GM19467 (cell line): ENCODE data around the gene NCKAP1.
A peak's percentile ranks its signal among the peaks of the same experiment; 100 is the strongest.
"Not testable (repeated sequence)": the region's sequence is repeated elsewhere in the genome, so short reads cannot be mapped to it uniquely, and the experiment has no call there.

Experiments
- ATAC-seq: cut with Tn5 transposase; IDR thresholded peaks from one replicate; pipeline ENCODE4 v1.9.1; 2021; ENCODE audit warnings: mild to moderate bottlenecking, moderate library complexity; ENCODE audit not compliant: unreplicated experiment

The NCKAP1 gene

DNA sequence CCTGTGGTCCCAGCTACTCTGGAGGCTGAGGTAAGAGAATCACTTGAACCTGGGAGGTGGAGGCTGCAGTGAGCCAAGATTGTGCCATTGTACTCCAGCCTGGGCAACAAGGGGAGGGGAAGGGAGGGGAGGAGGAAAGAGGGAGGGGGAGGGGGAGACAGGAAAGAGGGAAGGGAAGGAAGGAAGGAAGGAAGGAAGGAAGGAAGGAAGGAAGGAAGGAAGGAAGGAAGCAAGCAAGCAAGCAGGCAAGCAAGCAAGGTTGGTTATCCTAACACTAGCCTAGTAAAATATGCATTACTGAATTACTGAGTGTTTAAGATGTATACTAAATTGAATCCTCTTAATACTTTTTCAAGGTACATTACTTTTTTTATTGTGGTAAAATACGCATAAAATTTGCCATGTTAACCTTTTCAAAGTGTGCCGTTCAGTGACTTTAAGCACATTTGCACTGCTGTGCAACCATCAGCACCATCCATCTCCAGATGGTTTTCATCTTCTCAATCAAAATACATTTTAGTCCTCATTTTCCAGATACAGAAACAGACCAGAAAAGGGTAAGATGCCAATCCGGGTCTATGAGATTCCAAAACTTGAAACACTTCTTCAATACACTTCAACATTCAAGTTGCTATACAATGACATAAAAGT lies 28.9 kb downstream of the NCKAP1 start:
- ATAC-seq: no peak

DNA sequence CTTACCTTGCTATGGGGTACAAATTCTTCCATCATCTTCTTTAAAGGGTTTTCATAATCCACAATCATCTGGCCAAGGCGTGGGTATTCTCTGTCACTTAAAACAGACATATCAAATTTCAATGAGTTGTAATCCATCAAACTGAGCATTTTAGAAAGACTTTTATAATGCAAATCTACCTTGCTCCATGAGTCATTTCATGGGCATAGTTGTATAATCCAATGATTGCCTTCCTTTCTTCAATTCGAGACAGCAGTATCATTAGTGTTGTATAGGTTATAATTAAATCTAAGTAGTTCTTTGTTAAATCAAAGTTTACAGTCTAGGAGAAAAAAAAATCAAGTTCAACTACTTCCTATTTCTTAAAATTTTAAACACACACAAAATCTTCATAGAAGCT lies 36.3 kb downstream of the NCKAP1 start:
- no peak for ATAC-seq

DNA sequence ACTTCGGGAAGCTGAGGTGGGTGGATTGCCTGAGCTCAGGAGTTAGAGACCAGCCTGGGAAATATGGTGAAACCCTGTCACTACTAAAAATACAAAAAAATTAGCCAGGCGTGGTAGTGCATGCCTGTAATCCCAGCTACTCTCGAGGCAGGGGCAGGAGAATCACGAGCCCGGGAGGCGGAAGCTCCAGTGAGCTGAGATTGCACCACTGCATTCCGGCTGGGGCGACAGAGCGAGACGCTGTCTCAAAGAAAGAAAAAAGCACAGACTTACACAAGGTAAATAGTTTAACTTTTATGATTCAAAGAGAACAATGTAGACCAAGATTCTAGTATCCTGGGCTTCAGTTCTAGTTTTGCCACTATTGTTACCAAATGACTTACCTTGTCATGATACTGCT lies 37.4 kb downstream of the NCKAP1 start:
- no peak for ATAC-seq

DNA sequence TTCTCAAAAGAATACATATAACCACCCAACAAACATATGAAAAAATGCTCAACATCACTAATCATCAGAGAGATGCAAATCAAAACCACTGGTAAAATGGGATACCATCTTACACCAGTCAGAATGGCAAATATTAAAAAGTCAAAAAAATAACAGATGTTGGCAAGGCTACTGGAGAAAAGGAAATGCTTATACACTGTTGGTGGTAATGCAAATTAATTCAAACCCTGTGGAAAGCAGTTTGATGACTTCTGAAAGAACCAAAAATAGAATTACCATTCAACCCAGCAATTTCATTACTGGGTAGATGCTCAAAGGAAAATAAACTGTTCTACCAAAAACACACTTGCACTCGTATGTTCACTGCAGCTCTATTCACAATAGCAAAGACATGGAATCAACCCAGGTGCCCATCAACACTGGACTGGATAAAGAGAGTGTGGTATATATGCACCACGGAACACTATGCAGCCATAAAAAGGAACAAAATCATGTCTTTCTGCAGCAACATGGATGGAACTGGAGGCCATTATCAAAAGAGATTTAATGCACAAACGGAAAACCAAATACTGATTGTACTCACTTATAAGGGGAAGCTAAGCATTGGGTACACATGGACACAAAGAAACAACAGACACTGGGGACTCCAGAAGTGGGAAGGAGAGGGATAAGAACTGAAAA lies 38.8 kb downstream of the NCKAP1 start:
- ATAC-seq: no peak

DNA sequence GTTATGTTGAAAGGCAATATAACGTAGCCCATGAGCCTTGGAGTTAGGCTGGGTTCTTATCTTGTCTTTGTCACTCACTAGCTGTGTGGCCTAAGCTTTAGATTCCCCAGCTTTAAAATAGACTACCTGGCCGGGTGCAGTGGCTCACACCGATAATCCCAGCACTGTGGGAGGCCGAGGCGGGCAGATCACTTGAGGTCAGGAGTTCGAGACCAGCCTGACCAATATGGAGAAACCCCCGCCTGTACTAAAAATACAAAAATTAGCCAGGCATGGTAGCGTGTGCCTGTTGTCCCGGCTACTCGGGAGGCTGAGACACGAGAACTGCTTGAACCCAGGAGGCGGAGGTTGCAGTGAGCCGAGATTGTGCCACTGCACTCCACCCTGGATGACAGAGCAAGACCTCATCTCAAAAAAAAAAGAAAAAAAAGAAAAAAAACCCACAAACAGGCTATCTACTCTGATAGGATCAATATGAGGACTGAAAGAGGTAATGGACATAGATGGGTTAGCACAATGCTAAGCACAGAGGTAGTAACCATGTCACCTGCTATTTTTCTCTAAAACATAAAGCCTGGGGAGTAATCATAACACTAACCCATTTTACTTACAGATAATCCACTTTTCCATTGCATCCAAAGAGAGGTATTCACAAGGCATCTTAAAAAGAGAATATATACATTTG lies 43.9 kb downstream of the NCKAP1 start:
- no peak for ATAC-seq

DNA sequence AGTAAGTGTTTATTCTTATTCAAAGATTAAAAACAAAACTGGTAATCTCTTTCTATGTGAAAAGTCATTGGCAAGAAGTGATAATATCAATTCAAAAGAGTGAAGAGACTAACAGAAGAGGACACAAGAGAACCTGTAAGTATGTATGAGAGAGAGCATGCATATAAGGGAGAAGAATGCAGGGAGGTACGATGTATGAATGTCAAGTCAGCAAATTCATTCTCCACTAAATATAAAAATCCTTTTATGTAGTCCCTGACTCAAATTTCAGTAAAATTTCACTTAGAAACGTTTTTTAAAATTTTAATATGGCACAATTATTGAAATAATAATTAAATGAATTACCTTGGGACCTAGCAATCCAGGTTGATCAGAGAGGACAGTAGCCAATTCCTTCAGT lies 55.3 kb downstream of the NCKAP1 start:
- no peak for ATAC-seq

DNA sequence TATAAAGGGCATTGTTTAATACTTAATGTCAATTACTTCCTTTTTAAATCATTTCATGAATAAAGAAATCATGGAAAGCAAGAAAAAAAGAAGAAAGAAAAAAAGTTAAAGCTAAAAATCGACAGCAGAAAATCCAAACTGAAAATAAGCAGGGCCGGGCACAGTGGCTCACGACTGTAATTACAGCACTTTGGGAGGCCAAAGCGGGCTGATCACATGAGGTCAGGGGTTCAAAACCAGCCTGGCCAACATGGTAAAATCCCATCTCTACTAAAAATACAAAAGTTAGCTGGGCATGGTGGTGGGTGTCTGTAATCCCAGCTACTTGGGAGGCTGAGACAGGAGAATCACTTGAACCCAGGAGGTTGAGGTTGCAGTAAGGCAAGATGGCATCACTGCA lies 56.8 kb downstream of the NCKAP1 start:
- not testable (repeated sequence) for ATAC-seq

DNA sequence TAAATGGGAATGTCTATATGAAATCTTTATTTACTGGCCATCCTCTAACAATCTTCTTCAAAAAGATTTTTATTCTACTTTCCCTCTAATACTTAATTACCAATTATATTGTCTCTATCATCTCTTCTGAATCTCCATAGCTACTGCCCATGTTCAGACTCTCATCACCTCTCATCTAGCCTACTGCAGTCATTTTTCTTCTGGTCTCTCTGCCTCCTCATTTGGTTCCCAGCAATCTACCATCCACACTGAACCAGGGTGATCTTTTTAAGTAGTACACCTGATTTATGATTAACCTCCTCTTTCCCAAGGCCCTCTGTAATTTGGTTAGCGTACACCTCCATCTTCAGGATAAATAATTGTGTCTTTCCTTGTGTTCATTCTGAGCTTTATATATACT lies 57.6 kb downstream of the NCKAP1 start:
- no peak for ATAC-seq

DNA sequence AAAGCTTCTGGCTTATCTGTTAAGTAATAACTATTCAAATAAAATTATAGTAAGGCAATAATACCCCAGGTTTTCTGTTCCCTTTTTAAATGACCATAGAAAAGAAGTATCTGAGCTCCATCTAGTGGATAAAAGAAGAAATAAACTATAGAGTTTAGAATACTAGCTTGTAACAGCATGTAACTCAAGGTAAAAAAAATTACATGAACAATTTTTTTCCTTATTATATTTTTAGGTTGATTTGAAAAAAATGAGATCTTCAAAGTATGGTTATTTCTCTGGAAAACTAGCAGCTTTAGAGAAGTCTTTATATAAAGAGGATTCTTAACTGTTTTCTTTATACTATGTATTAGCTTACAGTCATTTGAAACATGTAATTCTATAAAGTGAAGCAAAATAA lies 58.1 kb downstream of the NCKAP1 start:
- peak; percentile 62 for ATAC-seq

DNA sequence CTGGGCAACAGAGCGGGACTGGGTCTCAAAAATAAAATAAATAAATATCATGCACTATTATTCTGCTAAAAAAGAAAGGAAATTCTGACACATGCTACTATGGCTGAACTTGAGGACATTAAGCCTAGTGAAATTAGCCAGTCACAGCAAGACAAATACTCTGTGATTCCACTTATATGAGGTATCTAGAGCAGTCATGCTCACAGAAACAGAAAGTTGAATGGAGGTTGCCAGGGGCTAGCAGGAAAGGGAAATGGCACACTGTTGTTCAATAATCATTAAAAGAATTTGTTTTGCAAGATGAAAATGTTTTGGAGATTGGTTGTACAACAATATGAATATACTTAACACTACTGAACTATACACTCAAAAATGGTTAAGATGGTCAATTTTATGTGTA lies 60.8 kb downstream of the NCKAP1 start:
- ATAC-seq: peak; percentile 52

DNA sequence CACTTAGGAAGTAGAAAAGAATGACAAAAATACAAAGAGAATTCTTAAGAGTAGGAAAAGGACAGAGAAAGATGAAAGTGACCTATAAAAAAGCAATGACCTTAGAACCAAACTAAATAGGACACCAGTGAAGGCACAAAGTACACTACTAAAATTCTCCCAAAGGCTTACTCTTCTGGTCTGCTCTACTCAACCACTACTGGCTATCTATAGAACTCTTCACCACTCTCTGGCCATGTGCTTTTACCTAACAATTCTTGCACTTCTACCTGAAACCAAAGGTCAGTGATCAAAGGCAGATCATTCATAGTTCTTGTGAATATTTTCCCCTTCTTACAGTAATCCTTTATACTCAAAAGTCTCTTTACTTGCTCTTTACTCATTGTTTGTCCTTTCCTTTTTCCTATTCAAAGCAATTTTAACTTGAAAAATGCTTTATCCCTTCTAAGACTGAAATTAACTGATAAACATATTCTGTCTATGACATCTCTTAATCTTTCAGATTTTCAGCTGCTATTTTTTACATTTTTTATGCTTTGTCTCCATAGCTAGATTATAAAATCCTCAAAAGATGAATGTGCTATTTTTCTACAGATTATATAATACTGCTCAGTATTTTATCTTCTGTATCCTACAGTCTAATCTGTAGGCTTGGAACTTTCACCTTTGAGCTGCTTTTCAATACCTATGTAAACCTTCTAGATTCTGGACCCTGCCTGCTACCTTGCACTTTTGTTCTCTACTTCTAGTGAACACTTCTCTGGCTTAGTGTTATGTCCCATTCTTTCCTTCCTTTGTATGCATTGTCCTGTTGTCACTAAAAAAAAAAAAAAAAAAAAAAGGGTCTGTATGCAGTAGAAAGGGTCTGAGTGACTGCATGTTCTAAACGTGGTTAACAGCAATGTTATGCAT lies 64.6 kb downstream of the NCKAP1 start:
- no peak for ATAC-seq

DNA sequence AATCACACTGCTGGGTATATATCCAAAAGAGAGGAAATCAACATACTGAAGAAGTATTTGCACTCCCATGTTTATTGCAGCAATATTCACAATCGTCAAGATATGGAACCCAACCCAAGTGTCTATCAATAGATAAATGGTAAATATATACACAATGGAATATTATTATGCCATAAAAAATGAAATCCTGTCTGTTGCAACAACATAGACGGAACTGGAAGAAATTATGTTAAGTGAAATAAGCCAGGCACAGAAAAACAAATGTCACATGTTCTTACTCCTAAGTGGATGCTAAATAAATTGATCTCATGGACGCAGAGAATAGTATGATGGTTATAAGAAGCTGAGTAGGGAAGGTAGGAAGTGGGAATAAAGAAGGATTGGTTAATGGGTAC lies 65.7 kb downstream of the NCKAP1 start:
- no peak for ATAC-seq

DNA sequence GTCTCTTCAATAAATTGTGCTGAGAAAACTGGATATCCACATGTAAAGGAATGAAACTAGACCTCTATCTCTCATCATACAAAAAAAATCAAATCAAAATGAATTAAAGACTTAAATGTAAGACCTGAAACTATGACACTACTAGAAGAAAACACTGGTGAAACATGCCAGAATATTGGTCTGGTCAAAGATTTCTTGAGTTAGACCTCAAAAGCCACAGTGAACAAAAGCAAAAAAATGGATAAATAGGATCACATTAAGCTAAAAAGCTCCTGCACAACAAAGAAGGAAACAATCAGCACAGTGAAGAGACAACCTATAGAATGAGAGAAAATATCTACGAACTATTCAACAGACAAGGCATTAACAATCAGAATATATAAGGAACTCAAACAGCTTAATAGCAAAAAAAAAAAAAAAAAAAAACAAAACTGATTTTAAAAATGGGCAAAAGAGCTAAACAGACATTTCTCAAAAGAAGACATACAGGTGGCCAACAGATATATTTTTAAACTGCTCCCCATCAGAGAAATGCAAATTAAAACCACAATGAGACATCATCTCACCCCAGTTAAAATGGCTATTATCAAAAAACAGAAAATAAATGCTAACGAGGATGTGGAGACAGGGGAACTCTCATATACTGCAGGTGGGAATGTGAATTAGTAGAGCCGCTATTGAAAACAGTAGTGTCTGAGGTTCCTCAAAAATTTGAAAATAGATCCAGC lies 66.3 kb downstream of the NCKAP1 start:
- no peak for ATAC-seq

DNA sequence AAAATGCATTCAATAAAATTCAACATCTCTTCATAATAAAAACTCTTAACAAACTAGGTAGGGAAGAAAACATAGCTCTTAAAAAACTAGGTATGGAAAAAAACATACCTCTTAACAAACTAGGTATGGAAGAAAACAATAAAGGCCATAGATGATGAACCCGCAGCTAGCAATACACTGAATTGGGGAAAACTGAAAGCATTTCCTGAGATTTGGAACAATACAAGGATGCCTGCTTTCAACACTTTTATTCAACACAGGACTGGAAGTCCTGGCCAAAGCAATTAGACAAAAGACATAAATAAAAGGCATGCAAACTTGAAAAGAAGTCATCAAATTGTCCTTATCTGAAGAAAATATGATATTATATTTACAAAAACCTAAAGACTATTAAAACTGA lies 67.8 kb downstream of the NCKAP1 start:
- no peak for ATAC-seq

DNA sequence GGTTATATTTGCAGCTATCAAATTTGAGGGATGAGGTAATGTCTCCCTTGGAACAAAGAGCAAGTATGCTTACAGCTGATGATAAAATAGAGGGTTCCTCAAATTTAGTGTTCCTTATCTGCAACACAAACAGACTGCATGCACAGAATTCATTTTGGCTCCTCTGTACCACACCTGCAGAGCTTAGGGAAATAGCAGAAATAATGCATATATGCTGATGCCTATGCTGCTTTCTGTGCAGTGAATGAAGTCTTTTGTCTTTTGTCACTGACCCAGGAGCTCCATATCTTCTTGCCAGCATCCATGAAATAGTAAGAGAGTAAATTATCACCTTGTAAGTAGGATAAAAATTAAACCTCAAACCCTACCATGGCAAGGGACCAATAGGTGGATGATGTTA lies 69.8 kb downstream of the NCKAP1 start:
- no peak for ATAC-seq

DNA sequence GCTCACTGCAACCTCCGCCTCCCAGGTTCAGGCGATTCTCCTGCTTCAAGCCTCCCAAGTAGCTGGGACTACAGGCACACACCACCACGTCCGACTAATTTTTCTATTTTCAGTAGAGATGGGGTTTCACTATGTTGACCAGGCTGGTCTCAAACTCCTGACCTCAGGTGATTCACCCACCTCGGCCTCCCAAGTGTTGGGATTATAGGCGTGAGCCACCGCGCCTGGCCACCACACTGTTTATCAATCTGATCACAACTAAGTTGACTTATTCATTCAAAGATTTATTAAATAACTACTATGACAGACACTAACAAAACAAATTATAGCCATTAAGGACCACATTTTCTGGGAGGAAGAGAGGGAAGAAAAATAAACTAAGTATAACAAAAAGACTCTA lies 71.9 kb downstream of the NCKAP1 start:
- ATAC-seq: not testable (repeated sequence)

DNA sequence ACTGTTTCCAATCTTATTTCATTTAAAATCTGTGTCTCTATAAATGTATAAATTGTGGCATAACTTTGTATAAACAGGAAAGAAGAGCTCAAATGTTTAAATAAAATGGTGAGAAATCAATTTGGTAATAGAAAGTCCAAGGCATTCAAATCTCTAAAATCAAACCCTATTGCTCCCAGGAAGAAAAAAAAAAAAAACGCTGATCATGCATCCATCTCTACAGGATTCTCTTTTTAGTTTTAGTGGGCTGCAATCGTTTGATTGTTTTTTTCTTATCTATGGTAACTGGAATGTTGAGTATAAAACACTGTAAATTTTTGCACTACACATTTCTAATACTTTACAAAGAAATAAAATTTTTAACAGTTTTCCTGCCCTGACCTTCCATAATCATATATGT lies 75.6 kb downstream of the NCKAP1 start:
- no peak for ATAC-seq

DNA sequence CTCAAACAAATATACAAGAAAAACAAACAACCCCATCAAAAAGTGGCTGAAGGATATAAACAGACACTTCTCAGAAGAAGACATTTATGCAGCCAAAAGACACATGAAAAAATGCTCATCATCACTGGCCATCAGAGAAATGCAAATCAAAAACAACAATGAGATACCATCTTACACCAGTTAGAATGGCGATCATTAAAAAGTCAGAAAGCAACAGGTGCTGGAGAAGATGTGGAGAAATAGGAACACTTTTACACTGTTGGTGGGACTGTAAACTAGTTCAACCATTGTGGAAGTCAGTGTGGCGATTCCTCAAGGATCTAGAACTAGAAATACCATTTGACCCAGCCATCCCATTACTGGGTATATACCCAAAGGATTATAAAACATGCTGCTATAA lies 77.4 kb downstream of the NCKAP1 start:
- ATAC-seq: not testable (repeated sequence)

DNA sequence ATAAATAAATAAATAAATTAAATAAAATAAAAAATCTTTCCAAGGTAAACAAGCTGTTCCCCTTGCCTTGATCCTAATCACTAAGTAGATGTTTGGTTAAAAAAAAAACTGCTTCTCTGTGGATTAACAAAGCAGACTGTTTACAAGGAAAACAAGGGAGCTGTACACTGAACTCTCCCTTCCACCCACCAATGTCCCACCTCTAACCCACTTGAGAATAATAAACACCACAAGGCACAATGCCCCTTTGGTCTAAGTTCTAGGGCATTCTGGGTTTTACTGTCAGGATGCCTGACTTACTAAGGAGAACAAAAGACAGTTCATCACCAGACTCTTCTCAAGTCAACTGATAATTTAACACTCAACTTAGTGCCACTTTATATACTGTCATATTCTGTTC lies 83.5 kb downstream of the NCKAP1 start:
- no peak for ATAC-seq

DNA sequence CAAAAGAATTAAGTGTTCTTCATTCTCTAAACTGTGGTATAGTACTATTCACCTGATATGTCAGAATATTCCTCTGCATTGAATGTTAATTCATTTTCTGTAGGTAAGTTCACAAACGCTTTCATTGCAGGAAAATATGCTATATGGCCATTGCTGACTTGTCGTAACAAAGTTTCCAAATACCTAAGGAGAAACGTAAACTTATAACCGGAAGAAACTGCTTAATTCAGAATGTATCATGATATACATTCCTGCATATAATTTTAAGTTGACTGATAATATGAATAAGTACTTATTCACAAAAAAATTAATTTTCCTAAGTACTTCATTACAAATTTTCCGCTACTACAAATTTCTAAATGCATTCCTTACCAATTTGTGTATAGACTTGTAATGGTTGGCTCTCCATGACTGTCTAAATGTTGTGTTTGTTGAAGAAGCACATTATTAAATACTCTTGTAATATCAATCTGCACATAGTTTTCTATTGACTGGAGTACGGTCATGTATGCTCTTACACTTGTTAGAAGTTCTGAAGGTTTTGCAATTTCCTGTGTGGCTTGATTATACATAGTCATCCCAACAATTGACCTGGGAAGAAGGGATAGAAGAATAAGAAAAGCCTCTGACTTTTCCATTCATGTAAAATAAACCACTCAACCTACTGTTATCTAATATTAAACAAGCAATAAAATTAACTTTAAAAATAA lies 85.4 kb downstream of the NCKAP1 start:
- no peak for ATAC-seq
